HCT116 (cell line): Measurements from ENCODE around the gene SCN2B. TPM values are rescaled to one million over a fixed set of nuclear protein-coding genes. Genes with fewer than 3 reads are reported as not detected.

Experiments used
- ATAC-seq: fragments of 200-7000 bp; cut with Tn5 transposase; 2 replicates; pipeline ENCODE4 v1.9.1; 2020; ENCODE audit warnings: mild to moderate bottlenecking, moderate library complexity
- BruUV-seq: library from RNA; stranded (reverse); fragments of 400-500 nt; replicated peaks from 2 replicates; lab custom pipeline; 2021; lab: Mats Ljungman, UMichigan
- CTCF ChIA-PET: fragments of 300-600 bp; sonication (Branson Sonifier 250); formaldehyde crosslinking; loops from one replicate; lab custom pipeline; 2021; ENCODE audit warnings: antibody characterized with exemption; lab: Charles Lee
- POLR2A ChIA-PET: fragments of 300-600, 350-600 bp; sonication (Branson Sonifier 250); formaldehyde crosslinking; loops from one replicate; lab custom pipeline; 2021; ENCODE audit warnings: antibody characterized with exemption; lab: Charles Lee
- RAD21 ChIA-PET, 2 experiments: fragments of 300-600 bp; sonication (Branson Sonifier 250); formaldehyde crosslinking; loops; one replicate each; lab custom pipeline; 2023; ENCODE audit warnings: low total read pairs in 2 of 2; ENCODE audit not compliant: uncharacterized antibody in 2 of 2, unreplicated experiment in 2 of 2, low non-redundant PET in 1 of 2; lab: Charles Lee
- DNase-seq: peaks from one replicate; pipeline ENCODE4 v3.0.0-alpha.2; 2010; ENCODE audit warnings: low read depth, low spot score
- H2AFZ ChIP-seq: fragments of 200-600 bp; shearing (Covaris generic), sonication (generic); 2 replicates; pipeline ENCODE4 v1.6.1; 2017; ENCODE audit warnings: low read depth, mixed run types, mixed read lengths, antibody characterized with exemption, low read length; ENCODE audit not compliant: poor library complexity, severe bottlenecking
- H3K27ac ChIP-seq: 2 replicates; pipeline ENCODE4 v1.5.1; 2012; ENCODE audit warnings: low read depth, low read length
- H3K27me3 ChIP-seq: fragments of 200-600 bp; sonication (generic); 2 replicates; pipeline ENCODE4 v1.6.1; 2016; ENCODE audit warnings: mixed run types, low read length, mixed read lengths; ENCODE audit not compliant: insufficient read depth
- H3K36me3 ChIP-seq, 2 experiments: fragments of 200-500 bp in 1 of 2; fragments of 200-600 bp in 1 of 2; sonication (Bioruptor generic) in 1 of 2; sonication (generic) in 1 of 2; 2 replicates each; pipeline versions ENCODE4 v1.5.1 to v1.6.1; 2014 to 2016; ENCODE audit warnings: low read length in 2 of 2, inconsistent platforms in 1 of 2, mixed read lengths in 1 of 2, mixed run types in 1 of 2; ENCODE audit not compliant: insufficient read depth in 2 of 2, control insufficient read depth in 1 of 2
- H3K4me1 ChIP-seq, 2 experiments: fragments of 200-600 bp in 1 of 2; sonication (generic) in 1 of 2; 2 replicates each; pipeline versions ENCODE4 v1.5.1 to v1.6.1; 2012 to 2017; ENCODE audit warnings: low read length in 2 of 2, inconsistent platforms in 1 of 2, mild to moderate bottlenecking in 1 of 2, mixed read lengths in 1 of 2, mixed run types in 1 of 2, moderate library complexity in 1 of 2; ENCODE audit not compliant: insufficient read depth in 2 of 2, control insufficient read depth in 1 of 2
- H3K4me2 ChIP-seq: fragments of 200-600 bp; sonication (generic); 2 replicates; pipeline ENCODE4 v1.6.1; 2017; ENCODE audit warnings: mixed run types, low read length, mixed read lengths
- H3K4me3 ChIP-seq, 2 experiments: fragments of 200-600 bp in 1 of 2; sonication (generic) in 1 of 2; replicated peaks in 1 of 2; 2 replicates each; pipeline ENCODE4 v1.5.1; 2011 to 2016; ENCODE audit warnings: low read length in 2 of 2, control low read depth in 1 of 2, low read depth in 1 of 2, mild to moderate bottlenecking in 1 of 2, mixed read lengths in 1 of 2, mixed run types in 1 of 2
- H3K79me2 ChIP-seq: fragments of 200-600 bp; sonication (generic); 2 replicates; pipeline ENCODE4 v1.6.1; 2017; ENCODE audit warnings: mild to moderate bottlenecking, mixed run types, low read length, moderate library complexity, mixed read lengths; ENCODE audit not compliant: insufficient read depth
- H3K9ac ChIP-seq: fragments of 200-600 bp; sonication (generic); 2 replicates; pipeline ENCODE4 v1.6.1; 2016; ENCODE audit warnings: low read length, mixed read lengths
- H3K9me2 ChIP-seq: fragments of 200-600 bp; sonication (generic), shearing (Covaris generic); 2 replicates; pipeline ENCODE4 v1.6.1; 2017; ENCODE audit warnings: mixed run types, mild to moderate bottlenecking, moderate library complexity; ENCODE audit not compliant: insufficient read depth
- H3K9me3 ChIP-seq, 2 experiments: fragments of 200-500 bp in 1 of 2; fragments of 200-600 bp in 1 of 2; sonication (Bioruptor generic) in 1 of 2; sonication (generic) in 1 of 2; 2 replicates each; pipeline ENCODE4 v1.6.1; 2014 to 2017; ENCODE audit warnings: low read length in 2 of 2, mixed read lengths in 2 of 2, inconsistent platforms in 1 of 2, low read depth in 1 of 2, mild to moderate bottlenecking in 1 of 2, mixed run types in 1 of 2, moderate library complexity in 1 of 2; ENCODE audit not compliant: control insufficient read depth in 1 of 2, insufficient read depth in 1 of 2
- H4K20me1 ChIP-seq: fragments of 200-600 bp; sonication (generic), shearing (Covaris generic); 2 replicates; pipeline ENCODE4 v1.6.1; 2017; ENCODE audit warnings: mixed run types, mild to moderate bottlenecking, moderate library complexity; ENCODE audit not compliant: insufficient read depth
- ATF3 ChIP-seq: IDR thresholded peaks from 2 replicates; pipeline ENCODE4 v1.6.1; 2012
- CTCF ChIP-seq, 3 experiments: fragments of 200-600 bp in 1 of 3; sonication (generic) in 1 of 3; IDR thresholded peaks in 2 of 3; conservative IDR thresholded peaks in 1 of 3; 2 replicates each; pipeline ENCODE4 v1.5.1; 2012 to 2017; ENCODE audit warnings: low read depth in 2 of 3, low read length in 2 of 3, antibody characterized with exemption in 1 of 3, borderline replicate concordance in 1 of 3, control low read depth in 1 of 3, mild to moderate bottlenecking in 1 of 3, mixed read lengths in 1 of 3, mixed run types in 1 of 3, moderate library complexity in 1 of 3; ENCODE audit not compliant: insufficient read depth in 1 of 3
- EZH2 ChIP-seq: fragments of 200-600 bp; sonication (generic); IDR thresholded peaks from 2 replicates; pipeline ENCODE4 v1.6.1; 2017; ENCODE audit warnings: antibody characterized with exemption, mixed run types
- POLR2AphosphoS5 ChIP-seq: IDR thresholded peaks from 2 replicates; pipeline ENCODE4 v1.6.1; 2011; ENCODE audit warnings: mild to moderate bottlenecking, low read depth, low read length, moderate library complexity
- SRF ChIP-seq: IDR thresholded peaks from 2 replicates; pipeline ENCODE4 v1.6.1; 2012; ENCODE audit warnings: low read depth
- ZBTB33 ChIP-seq: IDR thresholded peaks from 2 replicates; pipeline ENCODE4 v1.6.1; 2011; ENCODE audit warnings: mild to moderate bottlenecking, low read length, moderate library complexity; ENCODE audit not compliant: insufficient replicate concordance; ENCODE audit errors: extremely low read depth
- ZNF274 ChIP-seq: fragments of 200-500 bp; sonication (Bioruptor generic); IDR thresholded peaks from 2 replicates; pipeline ENCODE4 v1.6.1; 2014; ENCODE audit warnings: mild to moderate bottlenecking, low read depth, low read length, inconsistent platforms
- intact Hi-C: fragments of 100-400 bp; cut with micrococcal nuclease; formaldehyde crosslinking; loops from 2 replicates; pipeline ENCODE4 v1.10.0; 2022
- total RNA-seq: library from RNA; stranded (reverse); gene quantifications from one replicate; pipeline ENCODE4 v1.2.1, GENCODE V29; 2021; ENCODE audit not compliant: unreplicated experiment

SCN2B gene
- total RNA-seq, 1 experiment from 2014 or later, result not detected

- H3K9ac ChIP-seq, result no peak overlapping the region
- no peaks in the 10 kb centered on the region for H3K79me2 ChIP-seq
- no peak overlapping the region for H3K4me3 ChIP-seq
- ChIA-PET CTCF (interaction anchor here (0.6 to 3.0 kb wide), 2 partner anchors 22 to 393 kb away, joined by 3 to 14 read pairs; no protein-coding TSS in a partner anchor), RAD21 (interaction anchor here in 1 of 2 experiments (0.7 kb wide), 1 partner anchor 21 kb away, joined by 3 read pairs; no protein-coding TSS in a partner anchor), POLR2A (no interaction called here)
- TF ChIP-seq CTCF (IDR thresholded peaks at IDR 0.05 in 2 of 3, conservative IDR thresholded peaks at IDR 0.05 in 1 of 3; ENCODE audit: borderline replicate concordance in 1 of 3, insufficient read depth in 1 of 3, low read depth in 2 of 3, low read length in 2 of 3) (no peak), POLR2AphosphoS5 (no peak), SRF (no peak), EZH2 (no peak), ZBTB33 (no peak), ZNF274 (no peak), ATF3 (no peak)
- DNase-seq (no peak), ATAC-seq (no peak)
- H3K9me3 ChIP-seq, result no peaks in the 10 kb centered on the region
- no peaks in the 10 kb centered on the region for H3K36me3 ChIP-seq
- H3K9me2 ChIP-seq, result no peaks in the 10 kb centered on the region
- no peak overlapping the region for H3K4me2 ChIP-seq
- intact Hi-C loops, result loop anchor here (5.0 kb wide), 1 partner anchor 463 kb away; no protein-coding TSS in a partner anchor
- H3K4me1 ChIP-seq, result peaks cover 3 to 15% of the 10 kb centered on the region in 2 experiments; a peak in 3 of 4 replicates
- H3K27me3 ChIP-seq, result no peaks in the 10 kb centered on the region
- no peak overlapping the region for H3K27ac ChIP-seq
- H4K20me1 ChIP-seq, result no peaks in the 10 kb centered on the region
- no peak overlapping the region for H2AFZ ChIP-seq
- BruUV-seq, result no TSS peak
Measured at GRCh38 chr11:118148856-118149255, 27.6 kb downstream of the SCN2B start.
